ENCODE results near the gene TUBB4A. TPM values are rescaled to one million over a fixed set of nuclear protein-coding genes. Genes with fewer than 3 reads are reported as not detected.
A peak's percentile ranks its signal among the peaks of the same experiment; 100 is the strongest.

Gene TUBB4A
- total RNA-seq, 1 donor from 2014 or later = 2.8 TPM

- ATAC-seq = no peak
- intact Hi-C loops (cut with micrococcal nuclease) = no loop called here
- DNase-seq = no peak
Observed at GRCh38 chr19:6500837-6501739, 1.0 kb downstream of the TUBB4A start.

DNA sequence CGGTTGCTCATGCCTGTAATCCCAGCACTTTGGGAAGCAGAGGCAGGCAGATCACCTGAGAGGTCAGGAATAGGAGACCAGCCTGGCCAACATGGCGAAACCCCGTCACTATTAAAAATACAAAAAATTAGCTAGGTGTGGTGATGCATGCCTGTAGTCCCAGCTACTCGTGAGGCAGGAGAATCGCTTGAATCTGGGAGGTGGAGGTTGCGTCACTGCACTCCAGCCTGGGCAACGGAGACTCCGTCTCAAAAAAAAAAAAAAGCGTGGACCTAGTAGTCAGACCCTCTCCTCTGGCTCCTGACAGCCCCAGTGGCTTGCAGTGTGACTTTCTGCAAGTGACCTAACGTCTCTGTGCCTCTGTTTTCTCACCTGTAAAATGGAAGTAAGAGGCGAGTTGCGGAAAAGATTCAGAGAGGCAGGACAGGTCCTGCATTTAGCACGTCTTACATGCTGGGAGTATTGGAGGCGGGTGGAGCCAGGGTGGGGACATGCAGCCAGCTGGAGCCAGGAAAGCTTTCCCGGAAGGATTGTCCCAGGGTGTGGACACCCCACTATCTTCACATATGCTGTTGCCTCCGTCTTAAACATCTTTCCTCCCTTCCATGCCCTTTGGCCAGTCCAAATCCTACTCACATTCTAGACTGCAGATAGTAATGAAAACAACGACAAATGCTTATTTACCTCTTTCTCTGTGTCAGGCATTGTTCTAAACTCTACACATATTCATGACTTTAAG, 2.9 kb downstream of the TUBB4A start:
- ATAC-seq (no peak), DNase-seq (no peak)
- intact Hi-C loops (cut with micrococcal nuclease) = no loop called here

GRCh38 chr19:6498294-6499036, 3.6 kb downstream of the TUBB4A start:
- intact Hi-C loops (cut with micrococcal nuclease) = no loop called here
- ATAC-seq (no peak), DNase-seq (no peak)

DNA sequence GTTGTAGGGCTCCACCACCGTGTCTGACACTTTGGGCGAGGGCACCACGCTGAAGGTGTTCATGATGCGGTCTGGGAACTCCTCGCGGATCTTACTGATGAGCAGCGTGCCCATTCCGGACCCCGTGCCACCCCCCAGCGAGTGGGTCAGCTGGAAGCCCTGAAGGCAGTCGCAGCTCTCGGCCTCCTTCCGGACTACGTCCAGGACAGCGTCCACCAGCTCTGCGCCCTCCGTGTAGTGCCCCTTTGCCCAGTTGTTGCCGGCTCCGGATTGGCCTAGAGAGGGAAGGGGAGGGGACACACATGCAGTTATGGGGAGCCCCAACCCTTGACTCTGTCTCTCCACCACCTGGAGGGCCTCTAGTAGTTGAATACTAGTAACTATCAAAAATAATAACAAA, 6.2 kb downstream of the TUBB4A start:
- no peak for DNase-seq

GRCh38 chr19:6494438-6495036, 7.6 kb downstream of the TUBB4A start:
- no peak for ATAC-seq
- DNase-seq = no peak
- intact Hi-C loops (cut with micrococcal nuclease) = no loop called here

More for the DNA sequence above, 6.2 kb downstream of the TUBB4A start:
- ATAC-seq = no peak
- intact Hi-C loops (cut with micrococcal nuclease) = no loop called here

- intact Hi-C loops (cut with micrococcal nuclease) = no loop called here
- DNase-seq (no peak), ATAC-seq (no peak)
Observed at GRCh38 chr19:6491802-6492592, 10.1 kb downstream of the TUBB4A start.

DNA sequence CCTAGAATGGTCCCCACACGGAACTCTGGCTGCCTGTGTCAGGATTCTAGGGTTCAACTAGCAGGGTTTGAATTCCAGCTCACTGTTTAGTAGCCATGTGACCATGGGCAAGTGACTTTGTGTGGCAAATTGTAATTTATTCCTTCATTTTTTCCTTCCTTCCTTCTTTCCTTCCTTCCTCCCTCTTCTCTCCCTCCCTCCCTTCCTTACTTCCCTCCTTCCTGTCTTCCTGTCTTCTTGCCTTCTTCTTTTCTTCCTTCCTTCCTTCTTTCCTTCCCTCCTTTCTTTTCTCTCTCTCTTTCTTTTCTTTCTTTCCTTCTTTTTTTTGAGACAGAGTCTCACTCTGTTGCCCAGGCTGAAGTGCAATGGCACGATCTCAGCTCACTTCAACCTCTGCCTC, 12.0 kb downstream of the TUBB4A start:
- DNase-seq = no peak
- ATAC-seq = no peak
- intact Hi-C loops (cut with micrococcal nuclease) = no loop called here

- no peak for ATAC-seq
- no peak for DNase-seq
- intact Hi-C loops (cut with micrococcal nuclease) = no loop called here
Observed at GRCh38 chr19:6489278-6490061, 12.6 kb downstream of the TUBB4A start.

- DNase-seq (no peak), ATAC-seq (no peak)
- intact Hi-C loops (cut with micrococcal nuclease) = no loop called here
Observed at GRCh38 chr19:6484831-6485230, 17.3 kb downstream of the TUBB4A start.

DNA sequence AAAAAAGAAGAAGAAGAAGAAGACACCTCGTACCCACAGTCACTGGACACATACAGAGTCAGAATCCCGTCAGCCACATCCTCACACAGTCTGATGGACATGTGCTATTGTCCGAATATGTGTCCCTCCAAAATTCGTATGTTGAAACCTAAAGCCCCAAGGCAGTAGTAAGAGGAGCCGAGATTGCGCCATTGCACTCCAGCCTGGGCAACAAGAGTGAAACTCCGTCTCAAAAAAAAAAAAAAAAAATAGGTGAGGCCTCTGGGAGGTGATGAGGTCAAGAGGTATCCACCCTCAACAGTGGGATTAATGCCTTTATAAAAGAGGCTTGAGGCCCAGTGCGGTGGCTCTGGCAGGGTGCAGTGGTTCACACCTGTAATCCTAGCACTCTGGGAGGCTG, 17.9 kb downstream of the TUBB4A start:
- ATAC-seq = no peak
- intact Hi-C loops (cut with micrococcal nuclease) = no loop called here
- DNase-seq = no peak

DNA sequence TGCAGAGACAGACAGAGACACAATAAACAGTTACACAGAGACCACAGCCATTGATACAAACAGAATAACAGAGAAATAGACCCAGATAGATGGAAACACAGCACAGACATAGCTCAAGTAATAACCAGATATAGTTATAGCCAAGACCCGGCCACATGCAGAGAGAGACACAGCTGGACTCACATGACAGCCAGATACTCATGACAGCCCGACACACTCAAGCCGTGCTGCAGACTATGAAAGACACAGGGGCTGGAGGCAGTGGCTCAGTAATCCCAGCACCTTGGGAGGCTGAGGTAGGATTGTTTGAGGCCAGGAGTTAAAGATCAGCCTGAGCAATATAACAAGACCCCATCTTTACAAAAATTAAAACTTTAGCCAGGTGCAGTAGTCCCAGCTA, 18.9 kb downstream of the TUBB4A start:
- peak; percentile 21 for ATAC-seq
- intact Hi-C loops (cut with micrococcal nuclease) = no loop called here
- DNase-seq = no peak

DNA sequence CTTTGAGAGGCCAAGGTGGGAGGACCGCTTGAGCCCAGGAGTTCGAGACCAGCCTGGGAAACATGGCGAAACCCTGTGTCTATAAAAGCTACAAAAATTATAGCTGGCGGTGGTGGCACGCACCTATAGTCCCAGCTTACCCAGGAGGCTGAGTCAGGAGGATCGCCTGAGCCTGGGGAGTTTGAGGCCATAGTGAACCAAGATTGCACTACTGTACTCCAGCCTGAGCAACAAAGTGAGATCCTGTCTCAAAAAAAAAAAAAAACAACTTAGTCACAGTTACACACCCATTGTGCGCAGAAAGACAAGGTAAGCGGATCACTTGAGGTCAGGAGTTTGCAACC, 19.8 kb downstream of the TUBB4A start:
- DNase-seq (no peak), ATAC-seq (no peak)
- intact Hi-C loops (cut with micrococcal nuclease) = no loop called here

DNA sequence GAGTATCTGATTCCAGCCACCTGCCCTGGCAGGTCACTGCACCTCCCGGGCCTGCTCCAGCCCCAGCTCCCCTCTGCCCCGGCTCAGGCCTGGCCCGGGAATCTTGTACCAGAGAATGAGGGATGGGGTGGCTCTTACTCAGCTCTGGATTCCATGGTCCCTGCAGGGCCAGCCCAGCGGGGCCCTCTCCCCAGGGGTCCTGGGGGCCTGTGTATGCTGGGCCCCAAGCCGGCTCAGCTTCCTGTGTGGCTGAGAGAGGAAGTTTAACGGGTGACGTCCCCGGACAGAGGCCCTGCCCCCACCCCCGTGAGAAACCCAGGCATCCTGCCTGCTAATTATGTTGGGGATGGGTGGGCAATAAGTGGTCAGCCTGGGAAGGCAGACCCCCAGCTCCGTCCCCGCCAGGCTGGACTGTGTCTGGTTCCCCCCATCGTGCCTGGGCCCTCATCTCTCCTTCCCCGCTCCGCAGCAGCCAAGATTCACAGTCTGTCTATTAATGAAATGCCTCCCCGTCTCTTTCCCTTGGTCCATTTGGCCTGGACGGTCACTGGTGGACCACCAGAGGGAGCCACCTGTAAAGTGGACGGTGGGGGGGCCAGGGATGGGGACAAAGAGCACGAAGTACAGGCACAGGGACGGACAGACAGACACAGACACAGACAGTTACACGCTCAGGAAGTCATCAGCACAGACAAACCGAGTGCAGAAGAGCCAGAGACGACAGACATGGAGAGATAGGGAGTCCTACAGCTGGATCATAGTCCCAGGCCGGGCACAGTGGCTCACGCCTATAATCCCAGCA, 20.4 kb downstream of the TUBB4A start, which contains the start of gene DENND1C:
Gene DENND1C (minus strand): TSS at position 247 of the 802 bp plus-strand sequence. CDS start 92 bp downstream, at position 155.
- intact Hi-C loops (cut with micrococcal nuclease) = no loop called here
- DNase-seq = peak; percentile 56
- peak; percentile 60 for ATAC-seq

DNA sequence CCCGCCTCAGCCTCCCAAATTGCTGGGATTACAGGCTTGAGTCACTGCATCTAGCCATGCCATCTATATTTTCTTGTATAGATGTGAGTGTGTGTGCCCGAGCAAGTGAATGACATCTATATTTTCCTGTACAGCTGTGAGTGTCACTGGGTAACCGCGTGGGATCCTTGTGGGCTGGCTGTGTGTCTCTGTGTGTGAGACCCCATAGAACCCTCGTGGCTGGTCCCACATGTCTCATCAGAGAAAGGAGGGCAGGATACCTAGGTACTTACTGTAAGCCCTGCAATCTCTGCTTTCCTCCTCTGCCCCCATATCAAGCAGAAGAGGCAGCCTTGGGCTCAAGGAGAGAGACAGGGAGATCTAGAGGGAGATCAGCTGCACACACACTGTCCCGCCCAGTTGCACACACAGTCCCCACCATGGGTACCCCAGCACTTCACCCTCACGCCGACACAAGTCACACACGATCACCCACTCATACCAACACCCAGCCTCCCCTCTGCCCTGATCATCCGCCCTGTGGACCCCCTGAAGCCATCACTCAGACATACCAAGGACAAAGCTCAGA, 21.2 kb downstream of the TUBB4A start:
- intact Hi-C loops (cut with micrococcal nuclease) = no loop called here
- DNase-seq = no peak
- no peak for ATAC-seq

- intact Hi-C loops (cut with micrococcal nuclease) = no loop called here
- ATAC-seq (no peak), DNase-seq (no peak)
Observed at GRCh38 chr19:6479836-6480398, 22.2 kb downstream of the TUBB4A start.

DNA sequence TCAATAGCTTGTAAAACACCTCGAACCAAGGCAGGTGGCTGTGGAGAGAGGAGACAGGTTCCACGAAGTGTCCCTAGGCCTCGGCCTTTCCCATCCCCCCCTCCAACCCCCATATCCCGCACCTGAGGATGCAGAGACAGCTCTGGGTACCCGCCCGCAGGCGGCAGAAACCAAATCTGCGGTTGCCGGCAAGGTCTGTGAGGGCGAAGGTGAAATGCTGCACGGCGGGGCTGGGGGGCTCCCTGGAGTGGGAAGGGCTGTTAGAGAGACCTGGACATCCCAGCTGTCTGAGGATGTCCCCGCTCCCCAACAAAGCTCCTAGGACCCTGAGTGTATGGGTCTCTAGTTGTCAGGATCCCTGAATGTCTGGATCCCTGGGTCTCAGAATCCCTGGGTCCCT, 23.3 kb downstream of the TUBB4A start:
- no peak for ATAC-seq
- intact Hi-C loops (cut with micrococcal nuclease) = no loop called here
- no peak for DNase-seq
